Activated naive CD8-positive, alpha-beta T cell treated with anti-CD3 and anti-CD28 coated beads for 36 hours (primary cell): Measurements from ENCODE around the gene PALD1. TPM values are rescaled to one million over a fixed set of nuclear protein-coding genes. Genes with fewer than 3 reads are reported as not detected.

Experiments used
- DNase-seq: peaks from one replicate; pipeline ENCODE4 v3.0.0; 2021
- H3K27ac Mint-ChIP-seq: one replicate; pipeline ENCODE4 v1.8.0; 2022; ENCODE audit warnings: mild to moderate bottlenecking, moderate library complexity, mixed read lengths
- H3K27me3 Mint-ChIP-seq: one replicate; pipeline ENCODE4 v1.8.0; 2022; ENCODE audit warnings: mild to moderate bottlenecking, mixed read lengths
- H3K36me3 Mint-ChIP-seq: one replicate; pipeline ENCODE4 v1.8.0; 2021; ENCODE audit warnings: mild to moderate bottlenecking, mixed read lengths
- H3K4me1 Mint-ChIP-seq: one replicate; pipeline ENCODE4 v1.8.0; 2021; ENCODE audit warnings: mixed read lengths
- H3K4me3 Mint-ChIP-seq: one replicate; pipeline ENCODE4 v1.8.0; 2022; ENCODE audit warnings: mild to moderate bottlenecking, moderate library complexity, mixed read lengths
- H3K9me3 Mint-ChIP-seq: one replicate; pipeline ENCODE4 v1.8.0; 2022; ENCODE audit warnings: mixed read lengths
- total RNA-seq, 2 experiments: library from RNA; stranded (reverse); gene quantifications; one replicate each; pipeline ENCODE4 v1.2.3, GENCODE V29; 2021

PALD1 gene
- total RNA-seq, 2 experiments from 2014 or later: 2.7 to 3.1 TPM

DNA sequence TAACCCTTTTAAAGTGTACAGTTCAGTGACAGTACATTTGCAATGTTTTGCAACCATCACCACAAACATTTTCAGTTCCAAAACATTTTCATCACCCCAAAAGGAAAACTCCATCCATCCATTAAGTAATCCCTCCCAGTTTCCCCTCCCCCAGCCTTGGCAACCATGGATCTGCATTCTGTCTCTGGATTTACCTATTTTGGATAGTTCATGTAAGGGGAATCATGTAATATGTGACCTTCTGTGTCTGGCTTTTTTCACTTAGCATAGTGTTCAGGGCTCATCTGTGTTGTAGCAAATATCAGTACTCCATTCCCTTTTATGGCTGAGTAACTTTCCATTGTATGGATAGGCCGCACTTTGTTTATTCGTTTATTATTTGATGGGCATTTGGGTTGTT lies 13.0 kb downstream of the PALD1 start:
- H3K36me3 Mint-ChIP-seq: no peaks in the 10 kb centered on the region
- H3K4me1 Mint-ChIP-seq: peaks cover 20% of the 10 kb centered on the region
- no peak overlapping the region for H3K27ac Mint-ChIP-seq
- H3K4me3 Mint-ChIP-seq: no peak overlapping the region
- no peaks in the 10 kb centered on the region for H3K27me3 Mint-ChIP-seq
- no peaks in the 10 kb centered on the region for H3K9me3 Mint-ChIP-seq
- no peak for DNase-seq

GRCh38 chr10:70492786-70493659 lies 14.5 kb downstream of the PALD1 start:
- peaks cover 20% of the 10 kb centered on the region for H3K4me1 Mint-ChIP-seq
- no peaks in the 10 kb centered on the region for H3K36me3 Mint-ChIP-seq
- peaks cover 4% of the 10 kb centered on the region for H3K27me3 Mint-ChIP-seq
- no peak for DNase-seq
- no peaks in the 10 kb centered on the region for H3K9me3 Mint-ChIP-seq
- H3K27ac Mint-ChIP-seq: peak overlapping the region; percentile 15
- no peak overlapping the region for H3K4me3 Mint-ChIP-seq

- Mint-ChIP-seq H3K9me3 (no peaks in the 10 kb centered on the region), H3K36me3 (no peaks in the 10 kb centered on the region), H3K27me3 (peaks cover 4% of the 10 kb centered on the region), H3K27ac (peak overlapping the region; percentile 15), H3K4me1 (peaks cover 20% of the 10 kb centered on the region), H3K4me3 (no peak overlapping the region)
- no peak for DNase-seq
These were observed 15.2 kb downstream of the PALD1 start for GRCh38 chr10:70493660-70494234.

GRCh38 chr10:70494536-70494935 lies 16.0 kb downstream of the PALD1 start:
- DNase-seq: peak; percentile 45
- Mint-ChIP-seq H3K27ac (no peak overlapping the region), H3K4me1 (peaks cover 20% of the 10 kb centered on the region), H3K27me3 (peaks cover 4% of the 10 kb centered on the region), H3K4me3 (no peak overlapping the region), H3K36me3 (no peaks in the 10 kb centered on the region), H3K9me3 (no peaks in the 10 kb centered on the region)

GRCh38 chr10:70494966-70495365 lies 16.4 kb downstream of the PALD1 start:
- no peaks in the 10 kb centered on the region for H3K9me3 Mint-ChIP-seq
- H3K4me1 Mint-ChIP-seq: peaks cover 20% of the 10 kb centered on the region
- peak; percentile 25 for DNase-seq
- H3K36me3 Mint-ChIP-seq: no peaks in the 10 kb centered on the region
- H3K27me3 Mint-ChIP-seq: peaks cover 4% of the 10 kb centered on the region
- H3K27ac Mint-ChIP-seq: peak overlapping the region; percentile 21
- no peak overlapping the region for H3K4me3 Mint-ChIP-seq

- Mint-ChIP-seq H3K4me1 (peaks cover 20% of the 10 kb centered on the region), H3K9me3 (no peaks in the 10 kb centered on the region), H3K4me3 (no peak overlapping the region), H3K36me3 (no peaks in the 10 kb centered on the region), H3K27me3 (peaks cover 4% of the 10 kb centered on the region), H3K27ac (no peak overlapping the region)
- DNase-seq: no peak
These were observed 17.2 kb downstream of the PALD1 start for GRCh38 chr10:70495691-70496261.

GRCh38 chr10:70496341-70497119 lies 18.0 kb downstream of the PALD1 start:
- no peak overlapping the region for H3K27ac Mint-ChIP-seq
- DNase-seq: no peak
- H3K27me3 Mint-ChIP-seq: peaks cover 4% of the 10 kb centered on the region
- H3K9me3 Mint-ChIP-seq: no peaks in the 10 kb centered on the region
- no peaks in the 10 kb centered on the region for H3K36me3 Mint-ChIP-seq
- no peak overlapping the region for H3K4me3 Mint-ChIP-seq
- H3K4me1 Mint-ChIP-seq: peaks cover 20% of the 10 kb centered on the region

- Mint-ChIP-seq H3K4me1 (peaks cover 20% of the 10 kb centered on the region), H3K27ac (no peak overlapping the region), H3K4me3 (no peak overlapping the region)
These were observed 18.6 kb downstream of the PALD1 start for GRCh38 chr10:70497120-70497545.

DNA sequence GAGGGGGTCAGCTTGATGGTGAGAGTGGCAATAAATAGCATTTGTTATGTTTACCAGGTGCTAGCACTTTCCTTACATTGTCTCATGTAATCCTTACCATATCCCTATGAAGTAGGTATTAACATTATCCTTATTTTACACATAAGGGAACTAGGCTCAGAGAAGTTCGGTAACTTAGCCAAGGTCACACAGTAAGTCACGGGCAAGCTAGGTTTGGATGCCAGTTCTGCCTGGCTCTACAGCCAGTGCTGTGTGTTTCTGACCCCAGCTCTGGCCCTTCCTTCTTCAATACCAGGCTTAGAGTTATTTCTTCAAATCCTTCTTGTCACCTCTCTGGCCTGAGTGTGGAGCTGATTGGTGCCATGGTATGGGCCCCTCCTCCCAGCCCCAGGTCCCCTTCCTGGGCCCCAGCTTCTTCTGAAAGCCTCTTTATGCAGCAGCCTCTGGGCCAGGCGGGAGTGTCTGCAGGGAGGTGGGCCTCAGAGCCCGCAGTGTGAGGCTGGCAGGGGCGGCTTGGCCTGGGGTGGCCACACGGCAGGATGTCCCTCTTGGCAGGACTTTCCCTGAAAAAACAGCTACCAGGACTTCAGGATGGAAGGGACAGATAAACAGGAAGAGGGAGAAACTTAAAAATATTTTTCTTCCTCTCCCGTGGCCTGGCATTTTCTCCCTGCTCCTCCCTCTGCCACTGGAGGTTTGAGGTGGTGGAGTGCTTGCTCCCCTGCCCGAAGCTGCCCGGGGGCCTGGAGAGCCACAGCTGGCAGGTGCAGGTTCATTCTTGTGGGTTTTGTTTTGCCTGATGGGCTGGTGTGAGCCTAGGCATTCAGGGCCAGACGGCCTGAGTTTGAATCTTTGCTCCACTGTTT lies 20.6 kb downstream of the PALD1 start:
- Mint-ChIP-seq H3K27ac (no peak overlapping the region), H3K36me3 (no peaks in the 10 kb centered on the region), H3K27me3 (peaks cover 4% of the 10 kb centered on the region), H3K9me3 (no peaks in the 10 kb centered on the region), H3K4me1 (peaks cover 11% of the 10 kb centered on the region), H3K4me3 (no peak overlapping the region)
- DNase-seq: no peak

More at GRCh38 chr10:70497120-70497545, 18.6 kb downstream of the PALD1 start:
- Mint-ChIP-seq H3K9me3 (no peaks in the 10 kb centered on the region), H3K36me3 (no peaks in the 10 kb centered on the region), H3K27me3 (peaks cover 4% of the 10 kb centered on the region)
- no peak for DNase-seq

DNA sequence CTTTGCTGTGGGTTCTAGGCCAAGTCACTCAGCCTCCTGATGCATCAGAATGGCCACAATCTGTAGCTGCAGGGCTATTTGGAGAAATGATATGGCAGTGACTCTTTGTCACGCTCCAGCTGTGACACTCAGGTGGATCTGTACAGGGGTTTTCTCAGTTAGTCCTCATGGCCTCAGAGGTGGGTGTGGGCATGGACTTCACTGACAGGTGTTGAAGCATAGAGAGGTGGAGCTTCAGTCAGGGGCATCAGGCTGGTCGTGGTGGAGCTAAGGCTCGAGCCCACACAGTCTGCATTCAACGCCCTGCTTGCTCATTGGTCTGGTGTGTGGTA lies 21.2 kb downstream of the PALD1 start:
- H3K27me3 Mint-ChIP-seq: peaks cover 4% of the 10 kb centered on the region
- no peaks in the 10 kb centered on the region for H3K36me3 Mint-ChIP-seq
- no peak overlapping the region for H3K27ac Mint-ChIP-seq
- no peak overlapping the region for H3K4me3 Mint-ChIP-seq
- H3K4me1 Mint-ChIP-seq: peaks cover 6% of the 10 kb centered on the region
- H3K9me3 Mint-ChIP-seq: no peaks in the 10 kb centered on the region
- no peak for DNase-seq

DNA sequence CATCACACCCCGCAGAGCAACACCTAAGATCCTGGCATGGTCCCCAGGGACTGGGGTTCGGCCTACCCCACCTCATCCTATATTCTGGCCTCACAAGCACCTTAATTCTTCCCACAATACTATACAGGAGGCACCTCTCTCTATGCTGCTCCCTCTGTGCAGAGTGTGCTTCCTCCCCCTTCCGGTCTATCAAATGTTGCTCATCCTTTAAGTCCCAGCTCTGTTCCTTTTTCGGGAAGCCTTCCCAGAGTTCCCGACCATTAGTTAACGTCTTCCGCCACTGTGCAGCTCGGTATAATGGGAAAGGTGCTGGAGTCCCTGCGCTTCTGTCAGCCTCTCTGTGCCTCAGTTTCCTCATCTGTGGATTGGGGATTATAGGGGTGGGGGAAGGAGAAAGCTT lies 21.8 kb downstream of the PALD1 start:
- peaks cover under 1% of the 10 kb centered on the region for H3K4me1 Mint-ChIP-seq
- no peaks in the 10 kb centered on the region for H3K36me3 Mint-ChIP-seq
- H3K27me3 Mint-ChIP-seq: peaks cover 4% of the 10 kb centered on the region
- no peak overlapping the region for H3K4me3 Mint-ChIP-seq
- no peaks in the 10 kb centered on the region for H3K9me3 Mint-ChIP-seq
- no peak overlapping the region for H3K27ac Mint-ChIP-seq
- no peak for DNase-seq

- Mint-ChIP-seq H3K27ac (no peak overlapping the region), H3K9me3 (no peaks in the 10 kb centered on the region), H3K27me3 (peaks cover 4% of the 10 kb centered on the region), H3K4me3 (no peak overlapping the region), H3K36me3 (no peaks in the 10 kb centered on the region), H3K4me1 (no peaks in the 10 kb centered on the region)
- no peak for DNase-seq
These were observed 22.3 kb downstream of the PALD1 start for GRCh38 chr10:70500812-70501301.

DNA sequence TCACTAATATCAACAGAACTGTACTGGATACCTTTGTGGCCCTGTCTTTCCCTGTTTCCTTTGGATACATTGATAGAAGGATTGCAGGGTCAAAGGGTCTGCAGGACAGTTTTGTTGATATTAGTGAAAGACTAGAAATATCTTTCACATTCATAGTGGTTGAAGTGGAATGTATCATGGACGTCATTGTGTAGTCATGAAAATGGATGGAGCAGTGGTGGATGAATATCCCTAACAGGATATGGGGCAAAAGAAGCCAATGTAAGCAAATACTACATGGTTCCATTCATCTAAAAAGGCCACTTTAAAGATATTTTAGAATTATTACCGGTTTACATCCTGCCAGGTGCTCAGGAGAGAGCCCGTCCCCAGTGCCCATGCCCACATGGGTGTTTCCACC lies 23.8 kb downstream of the PALD1 start:
- H3K27ac Mint-ChIP-seq: no peak overlapping the region
- no peaks in the 10 kb centered on the region for H3K9me3 Mint-ChIP-seq
- no peaks in the 10 kb centered on the region for H3K4me1 Mint-ChIP-seq
- no peak for DNase-seq
- peaks cover 4% of the 10 kb centered on the region for H3K27me3 Mint-ChIP-seq
- H3K36me3 Mint-ChIP-seq: no peaks in the 10 kb centered on the region
- no peak overlapping the region for H3K4me3 Mint-ChIP-seq

- Mint-ChIP-seq H3K9me3 (no peaks in the 10 kb centered on the region), H3K36me3 (no peaks in the 10 kb centered on the region), H3K27me3 (no peaks in the 10 kb centered on the region), H3K4me1 (no peaks in the 10 kb centered on the region), H3K4me3 (no peak overlapping the region), H3K27ac (no peak overlapping the region)
- DNase-seq: no peak
These were observed 25.2 kb downstream of the PALD1 start for GRCh38 chr10:70503776-70504175.
